CD14-positive monocyte (primary cell): ENCODE data around the gene TM7SF3. TPM values are rescaled to one million over a fixed set of nuclear protein-coding genes. Genes with fewer than 3 reads are reported as not detected.
"Not testable (repeated sequence)": the region's sequence is repeated elsewhere in the genome, so short reads cannot be mapped to it uniquely, and the experiment has no call there.

Experiments used
- DNase-seq, 3 donors: peaks; one replicate each; pipeline ENCODE4 v3.0.0-alpha.2; 2011 to 2022
- H2AFZ ChIP-seq: 2 replicates; pipeline ENCODE4 v1.6.0; 2012; ENCODE audit warnings: mild to moderate bottlenecking, low read depth, low read length, inconsistent platforms; ENCODE audit not compliant: insufficient read depth, poor library complexity, severe bottlenecking
- H3K27ac ChIP-seq, 2 donors: 1 replicate in 1 of 2; 2 replicates in 1 of 2; pipeline ENCODE4 v1.5.1; 2012 to 2013; ENCODE audit warnings: low read length in 2 of 2, control low read depth in 1 of 2, inconsistent platforms in 1 of 2, low read depth in 1 of 2, mild to moderate bottlenecking in 1 of 2
- H3K27me3 ChIP-seq, 2 donors: one replicate each; pipeline versions ENCODE4 v1.6.0 to v1.6.1; 2011 to 2013; ENCODE audit warnings: low read length in 2 of 2; ENCODE audit not compliant: control insufficient read depth in 2 of 2, insufficient read depth in 2 of 2
- H3K36me3 ChIP-seq, 2 donors: replicated peaks in 1 of 2; 1 replicate in 1 of 2; 2 replicates in 1 of 2; pipeline versions ENCODE4 v1.5.1 to v1.6.1; 2012 to 2013; ENCODE audit warnings: low read length in 2 of 2, control low read depth in 1 of 2, inconsistent platforms in 1 of 2, mild to moderate bottlenecking in 1 of 2; ENCODE audit not compliant: insufficient read depth in 2 of 2, control insufficient read depth in 1 of 2
- H3K4me1 ChIP-seq, 2 donors: 1 replicate in 1 of 2; 2 replicates in 1 of 2; pipeline versions ENCODE4 v1.5.1 to v1.6.1; 2012 to 2013; ENCODE audit warnings: low read length in 2 of 2, control low read depth in 1 of 2, inconsistent platforms in 1 of 2, mild to moderate bottlenecking in 1 of 2, moderate library complexity in 1 of 2; ENCODE audit not compliant: insufficient read depth in 2 of 2, control insufficient read depth in 1 of 2
- H3K4me2 ChIP-seq: replicated peaks from 2 replicates; pipeline ENCODE3; 2012; ENCODE audit warnings: low read length, moderate library complexity, mild to moderate bottlenecking; ENCODE audit not compliant: poor library complexity, severe bottlenecking; ENCODE audit errors: extremely low read depth
- H3K4me3 ChIP-seq, 3 experiments: fragments of 200-600 bp in 1 of 3; sonication (generic) in 1 of 3; replicated peaks in 1 of 3; 1 replicate in 2 of 3; 2 replicates in 1 of 3; pipeline ENCODE4 v1.5.1; 2011 to 2013; ENCODE audit warnings: low read length in 3 of 3, mild to moderate bottlenecking in 3 of 3, control low read depth in 2 of 3, low read depth in 2 of 3, inconsistent platforms in 1 of 3, moderate library complexity in 1 of 3
- H3K79me2 ChIP-seq: 2 replicates; pipeline ENCODE4 v1.6.0; 2012; ENCODE audit warnings: mild to moderate bottlenecking, control low read depth, inconsistent platforms, low read length, moderate library complexity; ENCODE audit not compliant: insufficient read depth
- H3K9ac ChIP-seq: 2 replicates; pipeline ENCODE4 v1.6.0; 2017; ENCODE audit warnings: low read length, mild to moderate bottlenecking; ENCODE audit not compliant: insufficient read depth, poor library complexity, severe bottlenecking
- H3K9me3 ChIP-seq, 2 donors: replicated peaks in 1 of 2; 1 replicate in 1 of 2; 2 replicates in 1 of 2; pipeline versions ENCODE4 v1.5.1 to v1.6.1; 2012 to 2013; ENCODE audit warnings: low read length in 2 of 2, control low read depth in 1 of 2; ENCODE audit not compliant: control insufficient read depth in 1 of 2, insufficient read depth in 1 of 2
- H4K20me1 ChIP-seq: 2 replicates; pipeline ENCODE4 v1.6.0; 2012; ENCODE audit warnings: mild to moderate bottlenecking, low read length, control low read depth, moderate library complexity; ENCODE audit not compliant: insufficient read depth
- H3K27ac Mint-ChIP-seq, 7 donors: one replicate each; pipeline ENCODE4 v1.8.0; 2020; ENCODE audit warnings: mild to moderate bottlenecking in 7 of 7, mixed read lengths in 7 of 7, moderate library complexity in 6 of 7, inconsistent platforms in 2 of 7
- H3K27me3 Mint-ChIP-seq, 3 donors: one replicate each; pipeline ENCODE4 v1.8.0; 2021 to 2022; ENCODE audit warnings: low read depth in 3 of 3, mild to moderate bottlenecking in 3 of 3, mixed read lengths in 3 of 3, moderate library complexity in 3 of 3, inconsistent platforms in 1 of 3
- H3K36me3 Mint-ChIP-seq, 2 donors: one replicate each; pipeline ENCODE4 v1.8.0; 2020; ENCODE audit warnings: mixed read lengths in 2 of 2, inconsistent platforms in 1 of 2, mild to moderate bottlenecking in 1 of 2
- H3K4me1 Mint-ChIP-seq: one replicate; pipeline ENCODE4 v1.8.0; 2020; ENCODE audit warnings: mild to moderate bottlenecking, mixed read lengths
- H3K4me3 Mint-ChIP-seq, 2 donors: one replicate each; pipeline ENCODE4 v1.8.0; 2020; ENCODE audit warnings: mild to moderate bottlenecking in 2 of 2, mixed read lengths in 2 of 2, moderate library complexity in 1 of 2
- H3K9me3 Mint-ChIP-seq, 7 donors: one replicate each; pipeline ENCODE4 v1.8.0; 2020 to 2022; ENCODE audit warnings: mixed read lengths in 7 of 7, mild to moderate bottlenecking in 6 of 7, moderate library complexity in 6 of 7, inconsistent platforms in 2 of 7
- CTCF ChIP-seq: fragments of 200-600 bp; IDR thresholded peaks from one replicate; pipeline ENCODE4 v1.8.0; 2022; ENCODE audit warnings: antibody characterized with exemption, mild to moderate bottlenecking
- WGBS: methylation state at CpG from one replicate; pipeline ENCODE4 v1.1.5; 2013; ENCODE audit warnings: missing lambda C conversion rate; ENCODE audit not compliant: insufficient coverage; 5-methylcytosine and 5-hydroxymethylcytosine counted together
- intact Hi-C, 2 donors: fragments of 100-400 bp; cut with micrococcal nuclease; formaldehyde crosslinking; loops; one replicate each; pipeline versions ENCODE4 v1.15.0 to v1.15.1; 2023
- polyA plus RNA-seq, 3 donors: library from polyadenylated mRNA; depleted of rRNA in 1 of 3; unstranded in 2 of 3; stranded (reverse) in 1 of 3; fragments of 300-500 nt in 2 of 3; fragments of >200 nt in 1 of 3; fragmentation: Illumina TruSeq in 2 of 3; gene quantifications; 1 replicate in 2 of 3; 2 replicates in 1 of 3; pipeline ENCODE4 v1.2.3, GENCODE V29; 2012 to 2021

TM7SF3 gene
- polyA plus RNA-seq, 3 donors = 36.3 to 85.9 (median 71.7) TPM

- H3K9me3 Mint-ChIP-seq = no peaks in the 10 kb centered on the region
- H3K9me3 ChIP-seq = no peaks in the 10 kb centered on the region
- intact Hi-C loops = no loop called here
- no peak overlapping the region for H3K4me3 Mint-ChIP-seq
- no peak overlapping the region for H3K27ac ChIP-seq
- no peak for TF ChIP-seq CTCF
- DNase-seq = no peak
- peaks cover 55 to 64% of the 10 kb centered on the region in 2 donors for H3K36me3 Mint-ChIP-seq
- no peak overlapping the region for H3K4me2 ChIP-seq
- H2AFZ ChIP-seq = no peak overlapping the region
- no peaks in the 10 kb centered on the region for H4K20me1 ChIP-seq
- H3K4me1 ChIP-seq = peaks cover 0 to 7% of the 10 kb centered on the region in 2 donors
- no peak overlapping the region for H3K27ac Mint-ChIP-seq
- peaks cover 3% of the 10 kb centered on the region for H3K4me1 Mint-ChIP-seq
- H3K36me3 ChIP-seq = peaks cover 39 to 82% of the 10 kb centered on the region in 2 donors
- H3K27me3 ChIP-seq = no peaks in the 10 kb centered on the region
- no peaks in the 10 kb centered on the region for H3K79me2 ChIP-seq
- WGBS = no CpG with 5 or more reads among the region's 1 CpG
- H3K9ac ChIP-seq = no peak overlapping the region
- H3K27me3 Mint-ChIP-seq = no peaks in the 10 kb centered on the region
- H3K4me3 ChIP-seq = no peak overlapping the region
These were observed 52.4 kb downstream of the TM7SF3 start for GRCh38 chr12:26961803-26962202.

- peaks cover 57 to 64% of the 10 kb centered on the region in 2 donors for H3K36me3 Mint-ChIP-seq
- peaks cover 44 to 82% of the 10 kb centered on the region in 2 donors for H3K36me3 ChIP-seq
- H3K27ac ChIP-seq, H3K4me1 ChIP-seq, H3K9me3 ChIP-seq, H3K27me3 Mint-ChIP-seq, H3K4me3 Mint-ChIP-seq, H3K9ac ChIP-seq, intact Hi-C loops, H3K27me3 ChIP-seq, H3K4me1 Mint-ChIP-seq, H3K9me3 Mint-ChIP-seq, H3K4me3 ChIP-seq, H3K27ac Mint-ChIP-seq, H3K79me2 ChIP-seq, H3K4me2 ChIP-seq, DNase-seq, H4K20me1 ChIP-seq, H2AFZ ChIP-seq: not testable (repeated sequence)
- WGBS = 90% methylated on average over 2 of the region's 7 CpGs
These were observed 52.8 kb downstream of the TM7SF3 start for GRCh38 chr12:26961391-26961790.
